ENCODE results near the gene VARS2.
A peak's percentile ranks its signal among the peaks of the same experiment; 100 is the strongest.
"Not testable (repeated sequence)": the region's sequence is repeated elsewhere in the genome, so short reads cannot be mapped to it uniquely, and the experiment has no call there.

VARS2 gene

DNA sequence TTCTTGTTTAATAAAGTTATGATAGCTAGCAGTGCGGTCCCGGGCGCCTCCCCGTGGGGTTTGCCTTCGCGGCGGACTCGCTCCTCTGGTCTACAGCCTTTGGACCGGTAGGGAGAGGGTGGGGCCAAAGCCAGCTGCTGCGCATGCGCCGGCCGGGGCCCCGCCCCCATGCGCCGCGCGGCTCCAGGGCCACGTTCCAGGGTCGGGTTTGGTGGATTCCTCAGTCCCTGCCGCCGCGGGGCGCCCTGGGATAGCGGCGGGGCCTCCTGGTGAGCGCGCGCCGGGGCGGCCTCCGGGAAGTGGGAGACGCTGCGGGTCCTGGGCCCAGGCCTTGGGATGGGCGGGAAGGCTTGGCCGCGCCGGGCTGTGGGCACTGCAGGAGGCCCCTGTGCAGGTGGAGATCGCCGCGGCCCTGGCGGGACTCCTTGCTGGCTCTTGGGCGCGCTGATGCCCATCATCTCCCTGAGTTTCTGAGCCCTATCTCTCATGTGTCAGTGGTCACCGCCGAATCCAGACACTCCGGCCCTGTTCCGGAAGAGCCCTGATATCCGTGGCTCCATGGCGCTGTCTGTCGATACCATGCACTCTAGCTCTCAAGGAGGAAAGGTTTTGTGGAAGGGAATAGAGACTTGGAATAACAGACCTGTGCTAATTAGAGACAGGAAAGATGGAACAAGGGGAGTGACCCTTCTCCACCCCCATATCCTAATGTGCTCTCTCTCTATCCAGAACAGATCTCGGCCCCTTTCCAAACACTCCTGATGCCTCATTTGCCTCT, at the start of gene VARS2:
Gene VARS2 (plus strand): TSS at position 163 of the 778 bp plus-strand sequence. CDS start 599 bp downstream, at position 762.
- peak; percentile 92 for DNase-seq

DNA sequence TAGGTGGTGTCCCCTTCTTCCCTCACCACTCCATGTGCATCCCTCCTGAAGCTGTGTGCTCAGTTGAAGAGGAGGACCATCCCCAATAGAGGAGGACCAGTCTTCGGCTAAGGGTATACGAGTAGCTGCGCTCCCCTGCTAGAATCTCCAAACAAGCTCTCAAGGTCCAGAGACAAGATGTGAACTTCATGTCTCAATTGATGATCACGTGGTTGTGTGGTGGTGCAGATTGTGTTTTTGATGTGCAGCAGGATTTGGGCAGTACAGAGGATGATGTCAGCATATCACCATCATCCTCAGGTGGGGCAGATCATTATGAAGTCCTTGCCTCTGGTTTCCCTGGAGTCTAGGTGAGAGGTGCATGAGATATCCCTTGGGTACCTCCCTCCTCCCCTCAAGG, 49.7 kb upstream of the VARS2 start:
- no peak for DNase-seq

DNA sequence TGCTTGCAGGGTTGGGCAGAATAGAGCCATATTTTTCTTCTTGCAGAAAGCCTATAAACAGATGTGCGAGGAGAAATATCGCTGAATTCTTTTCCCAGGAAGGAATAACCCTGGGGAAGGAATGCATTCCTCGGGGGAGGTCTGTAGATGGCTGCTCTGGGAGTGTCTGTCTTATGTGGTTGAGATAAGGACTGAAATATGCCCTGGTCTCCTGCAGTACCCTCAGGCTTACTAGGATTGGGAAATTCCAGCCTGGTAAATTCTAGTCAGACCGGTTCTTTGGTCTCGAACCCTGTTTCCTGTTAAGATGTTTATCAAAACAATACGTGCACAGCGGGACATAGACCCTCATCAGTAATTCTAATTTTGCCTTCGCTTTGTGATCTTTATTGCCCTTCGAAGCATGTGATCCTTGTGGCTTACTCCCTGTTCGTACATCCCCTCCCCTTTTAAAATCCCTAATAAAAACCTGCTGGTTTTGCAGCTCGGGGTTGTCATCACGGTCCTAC, 44.7 kb upstream of the VARS2 start:
- DNase-seq = not testable (repeated sequence)

DNA sequence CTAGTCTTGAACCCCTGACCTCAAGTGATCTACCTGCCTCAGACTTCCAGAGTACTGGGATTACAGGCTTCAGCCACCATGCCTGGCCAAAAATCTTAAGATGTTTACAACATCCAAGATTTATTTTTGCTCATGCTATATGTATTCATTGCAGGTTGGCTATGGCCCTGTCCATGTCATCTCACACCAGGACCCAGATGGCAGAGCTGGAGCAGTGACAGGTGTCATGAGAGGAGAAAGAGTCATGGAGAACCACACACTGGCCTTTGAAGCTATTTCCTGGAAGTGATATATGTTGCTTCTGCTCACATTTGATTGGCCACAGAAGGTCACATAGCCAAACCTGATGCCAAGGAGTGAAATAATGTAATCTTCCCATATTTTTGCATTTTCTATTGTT, 43.5 kb upstream of the VARS2 start:
- no peak for DNase-seq

DNA sequence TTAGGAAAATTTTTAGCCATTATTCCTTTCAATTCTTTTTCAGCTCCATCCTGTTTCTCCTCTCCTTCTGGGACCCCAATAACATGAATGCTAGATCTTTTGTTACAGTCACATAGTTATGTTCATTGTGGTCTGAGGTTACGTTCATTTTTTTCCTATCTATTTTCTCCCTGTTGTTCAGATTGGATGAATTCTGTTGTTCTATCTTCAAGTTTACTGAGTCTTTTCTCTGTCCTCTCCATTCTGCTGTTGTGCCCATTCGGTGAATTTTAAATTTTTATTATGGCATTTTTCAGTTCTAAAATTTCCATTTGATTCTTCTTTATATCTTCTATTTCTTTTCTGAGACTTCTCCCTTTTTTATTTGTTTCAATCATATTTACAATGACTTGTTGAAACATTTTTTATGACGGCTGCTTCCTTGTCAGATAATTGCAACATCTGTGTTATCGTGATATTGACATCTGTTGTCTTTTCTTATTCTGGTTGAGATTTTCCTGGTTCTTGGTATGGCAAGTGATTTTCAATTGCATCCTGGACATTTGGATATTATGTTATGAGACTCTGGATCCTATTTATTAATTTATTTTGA, 42.4 kb upstream of the VARS2 start:
- no peak for DNase-seq

DNA sequence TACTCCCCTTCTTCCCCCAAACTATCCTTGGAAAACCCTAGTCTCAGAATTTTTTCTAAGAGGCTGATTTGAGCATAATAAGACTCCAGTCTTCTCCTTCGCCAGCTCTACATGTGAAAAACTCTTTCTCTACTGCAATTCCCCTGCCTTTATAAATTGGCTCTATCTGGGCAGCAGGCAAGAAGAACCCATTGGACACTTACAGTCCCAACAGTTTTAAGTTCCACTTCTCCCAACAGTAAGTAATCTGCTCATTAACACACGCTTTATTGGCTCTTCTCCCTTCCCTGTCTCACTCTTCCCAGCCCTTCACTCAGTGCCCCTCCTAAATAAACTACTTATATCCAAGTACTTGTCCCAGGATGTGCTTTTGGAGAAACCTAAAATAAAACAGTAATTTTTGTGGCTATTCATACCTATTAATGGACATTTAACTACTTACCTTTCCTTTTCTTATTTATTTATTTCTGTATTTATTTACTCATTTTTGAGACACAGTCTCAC, 40.8 kb upstream of the VARS2 start:
- no peak for DNase-seq

DNA sequence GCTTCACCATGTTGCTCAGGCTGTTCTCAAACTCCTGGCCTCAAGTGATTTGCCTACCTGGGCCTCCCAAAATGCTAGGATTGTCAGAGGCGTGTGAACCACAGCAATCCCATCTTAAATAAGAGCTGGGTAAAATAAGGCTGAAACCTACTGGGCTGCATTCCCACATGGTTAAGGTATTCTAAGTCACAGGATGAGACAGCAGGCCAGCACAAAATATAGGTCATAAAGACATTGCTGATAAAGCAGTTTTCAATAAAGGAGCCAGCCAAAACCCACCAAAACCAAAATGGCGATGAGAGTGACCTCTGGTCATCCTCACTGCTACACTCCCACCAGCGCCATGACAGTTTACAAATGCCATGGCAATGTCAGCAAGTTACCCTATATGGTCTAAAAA, 40.2 kb upstream of the VARS2 start:
- not testable (repeated sequence) for DNase-seq

DNA sequence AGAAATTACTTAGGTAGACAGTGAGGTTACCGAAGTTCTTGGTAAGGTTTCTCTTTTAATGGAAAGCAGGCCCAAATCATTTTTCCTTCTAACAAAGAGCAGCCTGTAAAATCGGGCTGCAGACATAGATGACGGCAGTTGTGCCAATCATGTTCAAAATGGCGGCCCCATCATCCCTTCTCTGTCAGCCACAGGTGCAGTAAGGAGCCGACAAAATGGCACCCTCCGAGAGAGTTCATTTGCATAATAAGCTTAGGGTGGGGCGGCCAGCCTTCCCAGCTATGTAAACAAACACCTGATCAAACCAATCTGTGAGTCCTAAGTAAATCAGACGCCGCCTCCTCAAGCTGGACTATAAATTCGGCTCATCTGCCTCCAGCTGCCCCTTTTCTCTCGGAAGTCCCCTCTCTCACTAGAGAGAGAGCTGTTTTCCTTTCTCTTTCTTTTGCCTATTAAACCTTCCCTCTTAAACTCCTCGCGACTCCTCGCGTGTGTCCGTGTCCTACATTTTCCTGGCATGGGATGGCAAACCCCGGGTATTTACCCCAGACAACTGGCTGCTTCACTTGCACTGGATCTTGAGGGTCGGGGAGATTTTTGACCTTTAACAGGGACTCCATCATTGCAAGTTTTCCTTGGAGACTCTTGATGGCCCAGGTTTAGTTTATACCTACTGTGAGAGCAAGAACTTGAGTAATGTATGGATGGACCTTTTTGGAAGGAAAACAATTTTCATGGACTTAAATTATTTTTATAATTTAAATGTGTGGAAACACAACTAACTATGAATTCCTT, 38.6 kb upstream of the VARS2 start:
- no peak for DNase-seq

DNA sequence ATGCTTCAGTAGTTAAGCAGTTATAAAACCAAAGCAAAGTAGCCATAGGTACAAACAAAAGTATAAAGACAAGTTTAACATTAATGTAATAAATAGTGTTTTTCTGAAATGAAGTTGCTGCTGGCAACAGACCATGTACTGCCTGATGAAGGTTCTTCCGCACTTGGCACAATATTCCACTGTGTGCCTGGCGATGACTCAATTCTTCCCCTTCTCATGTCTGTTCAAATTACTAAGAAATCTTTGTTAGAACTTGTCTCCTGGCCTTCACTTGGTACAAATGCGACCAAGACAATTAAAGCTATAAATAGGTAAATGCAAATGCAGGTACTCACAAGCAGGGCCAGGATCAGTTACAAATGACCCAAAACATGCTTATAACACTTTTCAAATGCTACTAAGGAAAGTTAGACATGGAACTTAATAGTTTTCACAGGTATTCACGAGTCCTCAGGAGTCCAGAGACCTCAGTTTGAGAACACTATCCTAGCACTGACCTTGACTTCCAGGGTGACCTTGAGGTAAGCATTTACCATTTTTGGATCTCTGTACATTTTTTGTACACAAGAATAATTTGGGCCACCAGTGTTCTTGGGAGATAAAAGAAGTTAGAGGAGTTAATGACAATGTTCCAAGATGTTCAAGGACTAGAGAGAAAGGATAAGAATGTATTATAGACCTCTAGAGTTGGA, 37.9 kb upstream of the VARS2 start:
- no peak for DNase-seq

DNA sequence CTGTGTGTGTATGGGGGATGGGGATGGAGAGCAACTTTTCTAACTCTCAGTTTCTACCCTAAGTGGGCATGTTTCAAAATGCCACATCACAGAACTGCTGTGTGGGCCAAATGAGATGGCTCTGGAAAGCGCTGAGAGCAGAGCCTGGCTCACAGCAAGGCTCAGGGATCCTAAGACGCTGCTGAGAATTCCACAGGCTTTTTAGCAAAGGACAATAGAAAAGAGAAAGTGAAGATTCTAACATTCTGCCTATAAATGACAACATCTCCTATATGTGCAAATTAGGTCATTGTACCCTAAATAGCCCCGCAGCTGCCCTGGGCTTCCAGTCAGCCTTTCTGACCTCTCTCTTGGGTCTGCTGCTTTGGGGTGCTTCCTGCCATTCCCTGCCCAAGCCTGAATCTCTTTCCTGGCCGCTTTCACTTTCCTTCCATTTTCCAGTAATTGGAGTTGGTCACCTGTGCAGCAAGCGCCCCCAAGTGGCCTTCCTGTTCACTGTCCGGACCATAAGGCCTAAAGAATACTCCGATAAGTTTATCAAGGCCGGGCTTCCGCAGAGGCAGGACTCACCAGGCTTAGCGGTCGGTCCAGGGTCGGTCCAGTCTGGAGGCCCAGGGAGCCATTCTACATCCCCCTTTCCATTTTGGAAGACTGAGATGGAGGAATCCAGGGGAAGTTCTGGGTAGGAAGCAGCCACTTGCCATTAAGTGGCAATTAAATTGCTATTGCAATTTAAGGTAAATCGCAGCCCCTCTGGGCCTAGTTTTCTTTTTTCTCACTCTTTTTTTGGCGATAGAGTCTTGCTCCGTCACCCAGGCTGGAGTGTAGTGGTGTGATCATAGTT, 36.4 kb upstream of the VARS2 start:
- DNase-seq = peak; percentile 80

DNA sequence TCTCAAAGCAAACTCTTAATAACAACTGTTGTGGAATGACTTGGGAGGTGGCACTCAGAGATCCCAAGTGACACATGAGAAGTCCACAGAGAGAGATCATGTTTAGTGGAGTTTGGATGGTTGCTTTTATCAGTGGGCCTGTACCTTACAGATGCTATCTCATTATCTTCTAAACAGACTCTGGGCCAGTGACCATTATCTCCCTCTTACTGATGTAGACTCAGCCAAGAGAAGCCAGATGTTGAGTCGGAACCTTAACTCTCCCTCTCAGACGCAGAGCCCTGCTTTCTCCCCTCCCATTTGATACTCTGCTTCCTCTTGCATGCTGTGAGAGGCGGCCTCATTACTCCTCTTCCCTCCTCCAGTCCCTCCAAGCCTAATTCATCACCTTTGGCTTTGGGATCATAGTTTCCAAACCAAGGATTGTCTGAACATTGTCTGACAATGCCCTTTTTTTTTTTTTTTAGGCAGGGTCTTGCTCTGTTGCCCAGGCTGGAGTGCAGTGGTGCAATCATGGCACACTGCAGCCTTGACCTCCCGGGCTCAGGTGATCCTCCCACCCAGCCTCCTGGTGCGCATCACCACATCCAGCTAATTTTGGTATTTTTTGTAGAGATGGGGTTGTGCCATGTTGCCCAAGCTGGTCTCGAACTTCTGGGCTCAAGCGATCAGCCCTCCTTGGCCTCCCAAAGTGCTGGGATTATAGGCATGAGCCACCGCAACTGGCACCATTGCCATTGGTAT, 34.2 kb upstream of the VARS2 start:
- DNase-seq = no peak

DNA sequence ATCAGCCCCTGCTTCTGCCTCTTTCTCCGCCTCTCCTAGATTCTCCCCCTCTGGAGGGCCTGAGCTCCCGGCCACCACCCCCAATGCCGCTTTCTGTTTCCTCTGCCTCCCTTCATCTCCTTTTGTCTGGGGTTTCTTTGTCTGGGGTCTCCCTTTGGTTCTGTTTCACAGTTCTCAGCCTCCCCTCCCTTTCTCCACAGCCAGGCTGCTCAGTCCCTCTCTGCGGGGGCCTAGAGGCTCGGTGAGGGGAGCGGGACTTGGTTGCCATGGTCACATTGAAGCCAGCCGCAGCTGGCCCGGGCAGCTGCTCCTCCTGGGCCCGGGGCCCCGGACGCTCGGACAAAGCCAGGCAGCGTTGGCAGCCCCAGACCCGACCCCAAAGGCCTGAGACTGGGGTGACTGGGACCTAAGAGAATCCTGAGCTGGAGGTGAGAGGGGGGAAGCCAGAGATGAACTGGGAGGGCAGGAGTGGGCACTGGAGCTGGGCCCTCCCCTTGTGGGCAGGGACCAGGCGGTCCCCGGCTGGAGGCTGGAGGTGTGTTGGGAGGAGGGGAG, 33.3 kb upstream of the VARS2 start:
- DNase-seq = no peak

DNA sequence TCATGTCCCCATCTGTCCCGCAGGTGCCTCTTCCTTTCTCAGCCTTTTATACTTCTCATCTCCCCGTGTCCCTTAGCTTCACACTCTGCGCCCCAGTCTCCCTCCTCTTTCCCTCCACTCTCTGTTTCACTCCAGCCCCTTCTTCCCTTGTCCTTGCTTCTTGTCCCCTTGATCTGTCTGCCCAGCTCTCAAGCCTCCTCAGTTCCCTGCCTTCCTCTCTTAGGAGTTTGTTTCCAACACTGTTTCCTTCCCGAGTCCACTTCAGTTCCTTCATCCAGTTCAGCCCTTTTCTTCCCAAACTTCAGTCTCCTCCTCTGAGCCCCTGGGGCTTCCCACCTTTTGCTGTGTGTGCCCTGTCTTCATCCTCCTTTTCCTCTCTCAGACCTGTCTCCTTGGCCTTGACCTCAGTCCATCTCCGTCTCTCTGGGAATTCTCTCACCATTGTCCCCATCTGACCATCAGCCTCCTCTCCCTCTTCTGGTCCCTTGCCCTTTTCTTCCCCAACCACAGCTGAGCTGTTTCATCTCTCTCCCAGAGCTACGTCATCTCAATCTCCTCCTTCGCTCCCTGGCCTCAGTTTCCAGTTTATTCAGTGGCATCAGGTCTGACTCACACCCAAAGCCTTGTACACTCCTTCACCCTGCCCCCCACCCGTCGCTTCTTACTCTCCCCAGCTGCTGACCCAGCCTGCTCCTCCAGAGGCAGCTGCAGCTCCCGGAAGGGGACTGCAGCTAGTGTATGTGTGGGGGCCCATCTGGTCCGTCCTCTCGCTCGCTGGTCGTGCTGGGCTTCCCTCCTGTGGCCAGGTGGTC, 32.4 kb upstream of the VARS2 start:
- DNase-seq = no peak

DNA sequence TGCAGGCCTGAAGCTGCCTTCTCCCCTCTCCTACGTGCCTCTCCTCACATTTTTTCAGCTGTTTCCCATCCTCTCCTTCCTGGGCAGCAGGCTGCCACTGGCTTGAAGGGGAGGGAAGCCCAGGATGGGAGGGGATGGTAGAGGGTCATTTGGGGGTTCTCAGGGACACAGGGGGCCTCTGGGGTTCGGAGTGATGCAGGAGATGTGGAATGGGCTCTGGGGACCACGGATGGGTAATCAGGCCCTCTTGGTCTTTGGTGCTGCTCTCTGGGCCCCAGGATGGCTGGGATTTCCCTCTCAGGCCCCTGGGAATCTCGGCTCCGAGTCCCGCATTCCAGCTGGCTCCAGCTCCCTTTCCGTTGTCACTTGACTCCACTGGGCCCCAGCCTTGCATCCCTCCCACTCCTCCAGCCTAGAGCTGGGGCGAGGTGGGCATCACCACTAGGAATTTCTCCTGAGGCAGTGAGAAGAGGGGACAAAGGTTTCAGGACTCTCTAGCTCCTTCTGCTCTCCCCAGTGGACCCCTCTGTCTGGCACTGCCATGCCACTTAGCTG, 31.8 kb upstream of the VARS2 start:
- DNase-seq = no peak

DNA sequence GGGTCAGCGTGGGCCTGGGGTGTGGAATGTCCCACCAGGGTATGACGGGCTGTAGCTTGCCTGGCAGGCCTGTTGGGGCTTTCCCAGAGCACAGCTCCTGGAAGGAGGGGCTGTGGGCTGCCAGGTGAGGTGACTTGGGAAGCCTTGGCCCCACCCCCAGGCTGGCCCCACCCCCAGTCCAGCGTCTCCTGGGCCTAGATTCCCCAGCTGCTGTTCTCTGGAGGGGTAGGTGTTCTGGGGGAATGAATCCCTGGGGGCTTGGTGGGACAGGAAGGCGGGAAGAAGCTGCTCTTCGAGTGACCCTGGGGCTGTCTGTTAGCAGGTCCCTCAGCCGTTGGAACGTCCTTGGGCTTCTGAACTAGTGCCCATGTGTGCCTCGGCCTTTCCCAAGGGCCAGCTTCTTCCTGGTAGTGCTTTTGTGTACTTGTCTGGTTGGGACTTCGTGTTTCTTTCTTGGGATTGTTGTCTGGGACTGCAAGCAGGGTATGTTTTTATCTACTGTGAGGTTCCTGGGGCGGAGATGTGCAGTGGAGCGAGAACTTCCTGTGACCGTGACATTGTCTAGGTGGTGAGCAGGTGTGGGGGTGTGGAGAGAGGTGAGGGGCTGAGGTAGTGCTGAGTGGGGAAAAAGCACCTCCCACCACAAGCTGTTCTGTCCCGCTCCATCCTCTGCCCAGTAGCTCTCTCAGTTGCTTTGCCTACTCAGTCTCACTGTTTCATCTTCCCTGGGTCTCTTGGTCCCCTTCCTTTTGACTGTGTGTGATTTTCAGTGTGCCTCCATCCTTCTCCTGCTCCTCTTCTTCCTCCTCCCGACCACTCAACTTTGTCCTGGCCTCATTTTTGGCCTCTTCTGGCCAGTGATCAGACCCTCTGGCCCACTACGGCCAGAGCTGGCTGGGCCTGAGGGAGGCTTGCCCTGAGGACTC, 31.0 kb upstream of the VARS2 start:
- DNase-seq = no peak

DNA sequence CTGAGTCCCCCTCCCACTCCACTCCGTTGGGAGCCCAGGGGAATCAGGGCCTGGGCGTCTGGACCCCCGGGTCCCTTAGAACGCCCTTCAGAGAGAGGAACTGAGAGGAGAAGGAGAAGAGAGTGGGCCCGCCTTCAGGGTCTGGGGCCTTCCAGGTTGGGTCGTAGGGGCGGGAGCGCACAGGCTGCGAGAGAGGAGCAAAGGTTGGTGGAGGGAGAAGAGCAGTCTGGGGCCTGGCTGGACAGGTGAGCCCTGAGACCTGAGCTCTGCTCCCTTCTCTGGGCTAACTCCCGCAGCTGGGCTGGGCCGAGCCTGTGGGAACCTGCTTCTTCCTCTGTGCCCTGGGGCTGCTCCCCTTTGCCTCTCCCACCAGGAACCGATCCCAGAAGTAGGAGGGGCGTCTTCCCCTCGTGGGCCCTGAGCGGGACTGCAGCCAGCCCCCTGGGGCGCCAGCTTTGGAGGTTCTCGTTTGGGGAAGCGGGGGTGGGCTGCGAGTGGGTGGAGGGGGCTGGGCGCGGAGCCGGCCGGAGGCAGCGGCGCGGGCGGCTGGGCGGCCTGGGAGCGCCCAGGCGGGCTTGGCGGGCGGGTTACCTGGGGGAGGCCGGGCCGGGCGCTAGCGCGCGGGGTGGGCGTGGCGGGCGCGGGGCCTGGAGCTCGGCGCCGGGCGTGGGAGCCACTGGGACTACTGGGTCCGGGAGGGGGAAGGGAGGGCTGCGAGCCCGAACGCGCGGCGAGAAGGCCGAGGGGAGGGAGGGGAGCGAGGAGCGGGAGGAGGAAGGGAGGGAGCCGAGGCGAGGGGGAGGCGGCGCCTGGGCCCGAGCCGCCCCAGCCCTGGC, 30.1 kb upstream of the VARS2 start, which contains the start of gene DDR1:
Gene DDR1 (plus strand): TSS at position 835 of the 836 bp plus-strand sequence. CDS start 4,211 bp downstream, outside the sequence.
- peak; percentile 56 for DNase-seq

Data from CD4-positive, alpha-beta T cell treated with Interleukin-10 for 1 hour (primary cell).